Panc1 (cell line): ENCODE data around the gene DACH1.

ENCODE experiments used
- CTCF ChIP-seq: fragments of 450-650 bp; IDR thresholded peaks from 2 replicates; pipeline ENCODE4 v1.5.1; 2017; ENCODE audit warnings: mild to moderate bottlenecking
- POLR2AphosphoS5 ChIP-seq: IDR thresholded peaks from 2 replicates; pipeline ENCODE4 v1.6.1; 2012; ENCODE audit warnings: mild to moderate bottlenecking, low read depth, low read length, moderate library complexity
- REST ChIP-seq, 2 experiments: IDR thresholded peaks; 2 replicates each; pipeline ENCODE4 v1.6.1; 2011 to 2012; ENCODE audit warnings: low read depth in 2 of 2, control low read depth in 1 of 2, low read length in 1 of 2, mild to moderate bottlenecking in 1 of 2, moderate library complexity in 1 of 2; ENCODE audit not compliant: insufficient read depth in 1 of 2
- SIN3A ChIP-seq: IDR thresholded peaks from 2 replicates; pipeline ENCODE4 v1.6.1; 2012; ENCODE audit warnings: low read depth, mild to moderate bottlenecking, low read length, moderate library complexity, borderline replicate concordance; ENCODE audit not compliant: insufficient read depth
- TCF7L2 ChIP-seq: IDR thresholded peaks from 2 replicates; pipeline ENCODE4 v1.6.1; 2011; ENCODE audit warnings: mild to moderate bottlenecking, low read depth, low read length, inconsistent platforms

- TF ChIP-seq CTCF, result no peak
- no peak for TF ChIP-seq POLR2AphosphoS5
- TF ChIP-seq REST (IDR thresholded peaks at IDR 0.05; ENCODE audit: insufficient read depth in 1 of 2, low read depth in 2 of 2, low read length in 1 of 2), result no peak
- no peak for TF ChIP-seq SIN3A
- TF ChIP-seq TCF7L2, result no peak
These were observed 253.8 kb downstream of the DACH1 start for GRCh38 chr13:71613066-71613745.
